ENCODE results near the gene PBX4. TPM values are rescaled to one million over a fixed set of nuclear protein-coding genes. Genes with fewer than 3 reads are reported as not detected.

Gene PBX4
- total and polyA plus RNA-seq, 4 donors: 4.3 to 13.6 (median 8.4) TPM

- Histone ChIP-seq H3K4me3 (ENCODE audit: low read depth, low read length) (peak within 1 kb of the TSS; percentile 44), H3K36me3 (ENCODE audit: control insufficient read depth, insufficient read depth, low read length) (peaks cover 47% of the 10 kb centered on the region), H3K9me3 (ENCODE audit: control insufficient read depth, insufficient read depth, low read length) (no peaks in the 10 kb centered on the region), H3K4me1 (ENCODE audit: control insufficient read depth, insufficient read depth, low read length) (peaks cover 23% of the 10 kb centered on the region), H3K27me3 (ENCODE audit: control insufficient read depth, insufficient read depth, low read length) (no peaks in the 10 kb centered on the region), H3K27ac (ENCODE audit: low read depth, low read length) (no peak within 1 kb of the TSS)
- 2% methylated on average over 84 of the region's 87 CpGs for WGBS (ENCODE audit: insufficient coverage)
- DNase-seq (ENCODE audit: low read depth in 4 of 6, low spot score in 6 of 6): peak in 4 of 6 donors; percentile 29 to 93 (median 73)
These were observed 9.4 kb upstream of the PBX4 start, which contains the start of gene LPAR2 for GRCh38 chr19:19627621-19628500. Gene LPAR2, minus strand, starts transcription at chr19:19628220. Its CDS starts 945 bp downstream, at chr19:19627275.

DNA sequence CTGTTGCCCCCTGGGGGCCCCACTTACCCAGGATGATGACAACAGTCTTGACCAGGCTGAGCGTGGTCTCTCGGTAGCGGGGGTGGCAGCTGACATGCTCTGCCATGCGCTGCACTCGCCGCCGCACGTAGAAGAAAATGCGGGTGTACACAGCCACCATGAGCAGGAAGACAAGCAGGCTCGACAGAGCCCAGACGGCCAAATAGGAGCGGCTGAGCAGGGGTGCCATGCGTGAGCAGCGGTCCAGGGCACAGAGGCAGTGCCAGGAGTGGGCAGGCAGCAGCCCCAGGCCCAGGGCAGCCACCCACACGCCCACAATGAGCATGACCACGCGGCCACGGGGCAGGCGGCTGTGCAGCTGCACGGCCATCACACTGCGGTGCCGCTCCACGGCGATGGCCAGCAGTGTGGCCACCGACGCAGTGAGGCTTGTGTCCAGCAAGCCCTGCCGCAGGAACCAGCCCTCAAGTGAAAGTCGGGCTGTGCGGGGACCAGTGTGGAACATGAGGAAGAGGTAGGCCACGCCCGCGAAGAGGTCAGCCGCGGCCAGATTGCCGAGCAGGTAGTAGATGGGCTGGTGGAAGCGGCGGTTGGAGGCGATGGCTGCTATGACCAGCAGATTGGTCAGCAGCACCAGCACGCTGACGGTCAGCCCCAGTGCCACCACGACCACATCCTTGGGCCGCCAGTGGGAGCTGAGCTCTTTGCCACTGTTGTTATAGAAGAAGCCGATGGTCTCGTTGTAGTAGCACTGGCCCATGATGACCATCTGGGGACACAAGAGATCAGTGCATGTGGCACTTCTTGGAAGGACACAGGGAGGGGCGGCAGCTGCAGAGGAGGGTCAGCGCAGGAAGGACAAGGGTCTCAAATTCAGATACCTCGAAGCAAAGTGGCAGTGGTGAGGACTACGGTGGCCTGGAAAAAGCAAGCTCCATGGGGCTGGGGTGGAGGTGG lies 8.3 kb upstream of the PBX4 start:
- Histone ChIP-seq H3K9me3 (ENCODE audit: control insufficient read depth, insufficient read depth, low read length) (no peaks in the 10 kb centered on the region), H3K27me3 (ENCODE audit: control insufficient read depth, insufficient read depth, low read length) (no peaks in the 10 kb centered on the region), H3K4me1 (ENCODE audit: control insufficient read depth, insufficient read depth, low read length) (peaks cover 23% of the 10 kb centered on the region), H3K36me3 (ENCODE audit: control insufficient read depth, insufficient read depth, low read length) (peaks cover 48% of the 10 kb centered on the region), H3K4me3 (ENCODE audit: low read depth, low read length) (peak overlapping the region; percentile 40), H3K27ac (ENCODE audit: low read depth, low read length) (no peak overlapping the region)
- DNase-seq (ENCODE audit: low read depth in 4 of 6, low spot score in 6 of 6): no peak
- 93% methylated on average over 45 of the region's 48 CpGs for WGBS (ENCODE audit: insufficient coverage)

DNA sequence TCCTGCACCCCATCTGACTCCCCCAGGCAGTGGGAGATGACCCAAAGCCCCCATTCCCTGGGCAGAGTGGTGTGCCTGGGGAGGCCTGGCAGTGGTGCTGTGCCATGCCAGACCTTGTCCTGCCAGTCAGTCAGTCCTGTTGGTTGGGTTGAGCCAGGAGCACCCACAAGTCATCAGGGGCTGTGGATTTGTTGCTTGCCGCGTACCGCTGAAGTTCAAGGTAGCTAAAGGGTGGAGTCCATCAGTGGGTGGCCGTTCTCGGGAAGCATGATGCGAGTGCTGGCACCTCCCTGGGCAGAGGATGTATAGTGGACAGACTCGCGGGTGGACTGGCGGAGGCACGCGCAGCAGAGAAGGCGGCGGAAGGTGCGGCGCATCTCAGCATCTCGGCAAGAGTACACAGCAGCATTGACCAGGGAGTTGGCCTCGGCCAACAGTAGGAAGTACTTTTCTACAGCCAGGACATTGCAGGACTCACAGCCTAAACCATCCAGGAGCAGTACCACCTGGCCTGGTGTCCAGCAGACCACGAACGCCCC lies 5.6 kb upstream of the PBX4 start:
- Histone ChIP-seq H3K27ac (ENCODE audit: low read depth, low read length) (no peak overlapping the region), H3K4me3 (ENCODE audit: low read depth, low read length) (no peak overlapping the region), H3K36me3 (ENCODE audit: control insufficient read depth, insufficient read depth, low read length) (peaks cover 31% of the 10 kb centered on the region), H3K27me3 (ENCODE audit: control insufficient read depth, insufficient read depth, low read length) (no peaks in the 10 kb centered on the region), H3K9me3 (ENCODE audit: control insufficient read depth, insufficient read depth, low read length) (no peaks in the 10 kb centered on the region), H3K4me1 (ENCODE audit: control insufficient read depth, insufficient read depth, low read length) (peaks cover 27% of the 10 kb centered on the region)
- DNase-seq (ENCODE audit: low read depth in 4 of 6, low spot score in 6 of 6): no peak
- WGBS (ENCODE audit: insufficient coverage): 96% methylated on average over 17 of the region's 19 CpGs

DNA sequence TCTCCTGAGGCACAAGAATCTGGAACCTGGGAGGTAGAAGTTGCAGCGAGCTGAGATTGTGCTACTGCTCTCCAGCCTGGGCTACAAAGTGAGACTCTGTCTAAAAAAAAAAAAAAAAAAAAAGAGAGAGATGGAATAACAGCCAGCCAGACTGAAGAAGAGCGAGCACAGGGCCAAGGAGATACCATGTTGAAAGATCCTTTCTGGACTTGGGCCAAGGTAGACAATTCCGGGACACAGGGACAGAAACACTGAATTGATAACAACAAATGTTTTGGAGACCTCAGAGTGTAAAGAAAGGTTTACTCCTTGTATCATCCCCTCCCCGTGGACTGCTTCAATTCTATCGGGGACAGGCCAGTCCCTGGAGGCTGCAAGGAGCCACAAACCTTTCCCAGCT lies 4.9 kb upstream of the PBX4 start:
- no peaks in the 10 kb centered on the region for H3K27me3 ChIP-seq (ENCODE audit: control insufficient read depth, insufficient read depth, low read length)
- H3K36me3 ChIP-seq (ENCODE audit: control insufficient read depth, insufficient read depth, low read length): peaks cover 31% of the 10 kb centered on the region
- H3K27ac ChIP-seq (ENCODE audit: low read depth, low read length): no peak overlapping the region
- peaks cover 27% of the 10 kb centered on the region for H3K4me1 ChIP-seq (ENCODE audit: control insufficient read depth, insufficient read depth, low read length)
- H3K9me3 ChIP-seq (ENCODE audit: control insufficient read depth, insufficient read depth, low read length): no peaks in the 10 kb centered on the region
- 62% methylated on average over 4 of the region's 5 CpGs for WGBS (ENCODE audit: insufficient coverage)
- no peak for DNase-seq (ENCODE audit: low read depth in 4 of 6, low spot score in 6 of 6)
- H3K4me3 ChIP-seq (ENCODE audit: low read depth, low read length): no peak overlapping the region

DNA sequence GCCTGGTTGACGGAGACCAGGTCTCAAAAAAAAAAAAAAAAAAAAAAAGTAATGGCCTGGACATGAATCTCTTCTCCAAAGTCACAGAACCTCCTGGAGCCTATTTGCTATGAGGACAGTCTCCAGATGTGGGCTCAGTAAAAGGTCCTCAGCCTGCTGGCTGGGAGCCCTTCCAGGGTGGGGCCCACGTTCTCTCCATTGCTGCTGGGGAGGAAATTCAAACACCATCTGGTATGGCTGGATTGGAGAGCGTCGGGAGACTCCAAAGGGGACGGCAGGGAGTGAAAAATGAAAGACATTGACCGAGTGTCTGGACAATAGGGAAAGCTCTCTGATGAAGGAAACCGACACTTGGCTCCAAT lies 1.3 kb upstream of the PBX4 start:
- no peak overlapping the region for H3K27ac ChIP-seq (ENCODE audit: low read depth, low read length)
- no peaks in the 10 kb centered on the region for H3K9me3 ChIP-seq (ENCODE audit: control insufficient read depth, insufficient read depth, low read length)
- no peak for DNase-seq (ENCODE audit: low read depth in 4 of 6, low spot score in 6 of 6)
- 43% methylated on average over 6 of the region's 7 CpGs for WGBS (ENCODE audit: insufficient coverage)
- peaks cover 18% of the 10 kb centered on the region for H3K4me1 ChIP-seq (ENCODE audit: control insufficient read depth, insufficient read depth, low read length)
- H3K4me3 ChIP-seq (ENCODE audit: low read depth, low read length): no peak overlapping the region
- peaks cover 21% of the 10 kb centered on the region for H3K36me3 ChIP-seq (ENCODE audit: control insufficient read depth, insufficient read depth, low read length)
- H3K27me3 ChIP-seq (ENCODE audit: control insufficient read depth, insufficient read depth, low read length): no peaks in the 10 kb centered on the region

DNA sequence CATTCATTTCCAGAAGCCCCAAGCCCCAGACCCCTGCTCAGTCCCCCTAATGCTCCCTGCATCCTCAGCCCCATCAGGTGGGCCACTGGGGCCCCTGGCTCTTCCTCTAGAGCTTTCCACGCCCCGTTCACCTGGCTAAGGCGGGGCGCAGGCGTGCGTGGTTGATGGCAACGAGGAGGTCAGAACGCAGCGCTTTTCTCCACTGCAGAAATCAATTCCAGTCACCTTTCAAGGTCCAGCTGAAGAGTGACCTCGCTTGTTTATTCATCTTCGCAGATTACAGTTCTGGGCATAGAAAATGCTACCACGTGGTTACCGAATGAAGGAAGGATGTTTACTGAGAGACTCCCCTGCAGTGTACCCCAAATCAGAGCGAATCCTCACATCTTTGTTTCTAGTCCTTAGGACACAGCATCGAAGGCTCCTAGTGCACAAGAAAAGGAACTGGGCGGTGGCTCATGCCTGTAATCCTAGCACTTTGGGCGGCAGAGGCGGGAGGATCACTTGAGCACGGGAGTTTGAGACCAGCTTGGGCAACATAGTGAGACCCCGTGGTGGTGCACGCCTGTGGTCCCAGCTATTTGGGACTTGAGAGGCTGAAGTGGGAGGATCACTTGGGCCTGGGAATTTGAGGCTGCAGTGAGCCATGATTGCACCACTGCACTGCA lies 828 bp upstream of the PBX4 start:
- no peaks in the 10 kb centered on the region for H3K9me3 ChIP-seq (ENCODE audit: control insufficient read depth, insufficient read depth, low read length)
- 54% methylated on average over 18 of the region's 21 CpGs for WGBS (ENCODE audit: insufficient coverage)
- peaks cover 18% of the 10 kb centered on the region for H3K4me1 ChIP-seq (ENCODE audit: control insufficient read depth, insufficient read depth, low read length)
- H3K27ac ChIP-seq (ENCODE audit: low read depth, low read length): no peak overlapping the region
- H3K36me3 ChIP-seq (ENCODE audit: control insufficient read depth, insufficient read depth, low read length): peaks cover 16% of the 10 kb centered on the region
- peak overlapping the region; percentile 22 for H3K4me3 ChIP-seq (ENCODE audit: low read depth, low read length)
- H3K27me3 ChIP-seq (ENCODE audit: control insufficient read depth, insufficient read depth, low read length): no peaks in the 10 kb centered on the region
- DNase-seq (ENCODE audit: low read depth in 4 of 6, low spot score in 6 of 6): peak in 1 of 6 donors; percentile 15

DNA sequence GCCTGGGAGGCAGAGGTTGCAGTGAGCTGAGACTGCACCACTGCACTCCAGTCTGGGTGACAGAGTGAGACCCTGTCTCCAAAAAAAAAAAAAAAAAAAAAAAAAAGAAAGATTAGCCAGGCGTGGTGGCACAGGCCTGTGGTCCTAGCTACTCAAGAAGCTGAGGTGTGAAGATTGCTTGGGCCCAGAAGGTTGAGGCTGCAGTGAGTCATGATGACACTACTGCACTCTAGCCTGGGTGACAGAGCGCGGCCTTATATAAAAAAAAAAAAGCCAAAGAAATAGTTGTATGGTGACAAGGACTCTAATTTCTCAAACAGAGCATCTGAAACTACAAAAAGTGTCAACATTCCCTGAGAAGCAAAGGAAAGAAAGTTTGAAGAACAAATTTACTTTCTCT lies 3.4 kb downstream of the PBX4 start:
- Histone ChIP-seq H3K4me1 (ENCODE audit: control insufficient read depth, insufficient read depth, low read length) (peaks cover 18% of the 10 kb centered on the region), H3K9me3 (ENCODE audit: control insufficient read depth, insufficient read depth, low read length) (no peaks in the 10 kb centered on the region), H3K4me3 (ENCODE audit: low read depth, low read length) (no peak overlapping the region), H3K27me3 (ENCODE audit: control insufficient read depth, insufficient read depth, low read length) (no peaks in the 10 kb centered on the region), H3K36me3 (ENCODE audit: control insufficient read depth, insufficient read depth, low read length) (no peaks in the 10 kb centered on the region), H3K27ac (ENCODE audit: low read depth, low read length) (no peak overlapping the region)
- 100% methylated on average over 1 of the region's 3 CpGs for WGBS (ENCODE audit: insufficient coverage)
- DNase-seq (ENCODE audit: low read depth in 4 of 6, low spot score in 6 of 6): peak in 1 of 6 donors; percentile 0

DNA sequence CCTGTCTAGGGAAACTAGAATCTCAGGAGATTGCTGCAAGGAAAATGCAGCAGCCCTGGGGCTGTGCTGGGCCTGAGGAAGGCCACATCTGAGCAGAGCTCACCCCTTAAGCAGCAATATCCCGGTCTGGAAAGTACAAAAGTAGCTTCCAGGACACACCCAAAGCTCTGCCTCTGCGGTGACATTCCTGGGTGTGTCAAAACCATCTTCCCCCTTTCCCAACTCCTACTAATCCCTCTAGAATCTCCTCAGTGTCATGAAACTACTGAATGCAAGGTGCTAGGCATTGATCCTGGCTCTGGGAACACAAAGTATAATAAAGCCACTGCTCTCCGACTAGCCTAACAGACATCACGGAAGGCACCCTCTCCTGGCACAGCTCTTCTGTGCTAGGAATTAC lies 5.0 kb downstream of the PBX4 start:
- 82% methylated on average over 4 of the region's 4 CpGs for WGBS (ENCODE audit: insufficient coverage)
- Histone ChIP-seq H3K9me3 (ENCODE audit: control insufficient read depth, insufficient read depth, low read length) (no peaks in the 10 kb centered on the region), H3K27ac (ENCODE audit: low read depth, low read length) (no peak overlapping the region), H3K36me3 (ENCODE audit: control insufficient read depth, insufficient read depth, low read length) (peaks cover 5% of the 10 kb centered on the region), H3K4me3 (ENCODE audit: low read depth, low read length) (no peak overlapping the region), H3K4me1 (ENCODE audit: control insufficient read depth, insufficient read depth, low read length) (peaks cover 8% of the 10 kb centered on the region), H3K27me3 (ENCODE audit: control insufficient read depth, insufficient read depth, low read length) (no peaks in the 10 kb centered on the region)
- DNase-seq (ENCODE audit: low read depth in 4 of 6, low spot score in 6 of 6): peak in 1 of 6 donors; percentile 2
